ENCODE results near the gene AURKA. TPM values are rescaled to one million over a fixed set of nuclear protein-coding genes. Genes with fewer than 3 reads are reported as not detected.
"Not testable (repeated sequence)": the region's sequence is repeated elsewhere in the genome, so short reads cannot be mapped to it uniquely, and the experiment has no call there.

Gene AURKA
- total and polyA plus RNA-seq, 2 of the 8 experiments (the other 6 are each of a cell fraction or from before 2014, with no cell fraction given), result 45.8 to 84.8 TPM

DNA sequence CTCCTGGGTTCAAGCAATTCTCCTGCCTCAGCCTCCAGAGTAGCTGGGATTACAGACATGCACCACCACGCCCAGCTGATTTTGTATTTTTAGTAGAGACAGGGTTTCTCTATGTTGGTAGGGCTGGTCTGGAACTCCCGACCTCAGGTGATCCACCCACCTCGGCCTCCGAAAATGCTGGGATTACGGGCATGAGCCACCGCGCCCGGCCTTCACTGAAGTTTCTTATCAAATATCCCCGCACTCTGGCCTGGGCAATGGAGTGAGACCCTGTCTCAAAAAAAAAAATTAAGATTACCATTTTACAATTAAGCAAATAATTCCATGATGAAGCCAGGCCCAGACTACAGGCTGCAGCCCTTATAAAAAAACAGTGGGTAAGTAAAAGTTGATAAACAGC lies 1.6 kb downstream of the AURKA start:
- H3K56ac ChIP-seq (replicated peaks; ENCODE audit: insufficient read length, low read depth, low read length); H3K27ac ChIP-seq (ENCODE audit: low read depth, low read length); H2BK120ac ChIP-seq (replicated peaks; ENCODE audit: low read depth, low read length); H2BK12ac ChIP-seq (ENCODE audit: low read depth, low read length); H3K9me3 ChIP-seq (ENCODE audit: insufficient read depth in 2 of 2, low read depth in 1 of 2, low read length in 1 of 2); H3K23me2 ChIP-seq (ENCODE audit: low read depth, low read length); H2AK5ac ChIP-seq (ENCODE audit: low read depth, low read length); H3K14ac ChIP-seq (ENCODE audit: insufficient read length); DNase-seq (ENCODE audit: low read depth in 1 of 2, low spot score in 2 of 2); H2BK15ac ChIP-seq (ENCODE audit: low read length); H2BK5ac ChIP-seq (ENCODE audit: low read depth, low read length); H2AFZ ChIP-seq (ENCODE audit: low read length); H3K18ac ChIP-seq (ENCODE audit: extremely low read depth, low read length); H3K27me3 ChIP-seq (replicated peaks in 1 of 4; ENCODE audit: control insufficient read depth in 3 of 4, extremely low read depth in 1 of 4, insufficient read depth in 3 of 4, low read length in 3 of 4); H3K9ac ChIP-seq (replicated peaks in 1 of 4; ENCODE audit: extremely low read depth in 1 of 4, low read depth in 3 of 4, low read length in 3 of 4); H2BK20ac ChIP-seq (ENCODE audit: low read length); H4K8ac ChIP-seq (ENCODE audit: extremely low read depth, insufficient read depth, low read length); CTCF ChIA-PET (ENCODE audit: partially characterized antibody); H4K91ac ChIP-seq (replicated peaks; ENCODE audit: insufficient read length, low read length); H3K4ac ChIP-seq (replicated peaks; ENCODE audit: insufficient read length, low read depth, low read length); H3K23ac ChIP-seq (ENCODE audit: insufficient read length); H4K5ac ChIP-seq (ENCODE audit: insufficient read length, low read depth, low read length); H3K4me1 ChIP-seq (replicated peaks in 1 of 4; ENCODE audit: control insufficient read depth in 3 of 4, insufficient read depth in 4 of 4, low read length in 3 of 4); FAIRE-seq: not testable (repeated sequence)
- WGBS, 2 experiments (ENCODE audit: extremely low coverage in 1 of 2, insufficient coverage in 1 of 2, insufficient read length in 1 of 2, insufficient replicate concordance in 2 of 2, low coverage in 1 of 2, low lambda C conversion rate in 2 of 2, missing lambda C conversion rate in 1 of 2), result 99% methylated on average over 9 of the region's 9 CpGs; no CpG with 5 or more reads in 1 of the 2 experiments
- Histone ChIP-seq H3K36me3 (ENCODE audit: control insufficient read depth in 2 of 4, insufficient read depth in 4 of 4, low read length in 3 of 4) (peaks cover 8 to 44% (median 34%) of the 10 kb centered on the region in 4 experiments; a peak in 7 of 8 replicates), H3K79me2 (ENCODE audit: control insufficient read depth in 1 of 2, insufficient read depth in 2 of 2, low read length in 2 of 2) (peaks cover 28 to 82% of the 10 kb centered on the region in 2 experiments), H4K20me1 (replicated peaks in 1 of 2; ENCODE audit: control insufficient read depth in 1 of 2, insufficient read depth in 2 of 2, low read length in 2 of 2) (peaks cover 4 to 13% of the 10 kb centered on the region in 2 experiments), H3K4me3 (ENCODE audit: extremely low read depth in 1 of 4, insufficient read depth in 2 of 4, low read depth in 3 of 4, low read length in 4 of 4) (peak overlapping the region in 3 of 4 experiments; percentile 88 to 99 (median 98); a peak in 4 of 8 replicates), H3K4me2 (ENCODE audit: insufficient read depth in 1 of 2, low read depth in 2 of 2, low read length in 2 of 2) (peak overlapping the region; percentile 97; a peak in 3 of 4 replicates), H3K79me1 (ENCODE audit: low read depth, low read length) (peaks cover 10% of the 10 kb centered on the region)
- POLR2A ChIA-PET (ENCODE audit: partially characterized antibody), result interaction anchor here (1.2 kb wide), 1 partner anchor 8 kb away, joined by 8 read pairs; no protein-coding TSS in a partner anchor

Measured in H1 (cell line).